Epithelial cell of proximal tubule (primary cell): ENCODE data around the gene RNF225. TPM values are rescaled to one million over a fixed set of nuclear protein-coding genes. Genes with fewer than 3 reads are reported as not detected.
"Not testable (repeated sequence)": the region's sequence is repeated elsewhere in the genome, so short reads cannot be mapped to it uniquely, and the experiment has no call there.

ENCODE experiments used
- DNase-seq: peaks from one replicate; pipeline ENCODE4 v3.0.0-alpha.2; 2011; ENCODE audit warnings: low read depth
- H3K4me3 ChIP-seq: 2 replicates; pipeline ENCODE4 v1.5.1; 2011; ENCODE audit warnings: low read depth, mild to moderate bottlenecking, low read length
- CTCF ChIP-seq: conservative IDR thresholded peaks from 2 replicates; pipeline ENCODE4 v1.5.1; 2012; ENCODE audit warnings: low read depth, mild to moderate bottlenecking, low read length
- total RNA-seq: library from RNA; depleted of rRNA; stranded (reverse); fragments of >200 nt; gene quantifications from 2 replicates; pipeline ENCODE4 v1.2.3, GENCODE V29; 2015

RNF225 gene
- total RNA-seq, 1 donor from 2014 or later: not detected

DNA sequence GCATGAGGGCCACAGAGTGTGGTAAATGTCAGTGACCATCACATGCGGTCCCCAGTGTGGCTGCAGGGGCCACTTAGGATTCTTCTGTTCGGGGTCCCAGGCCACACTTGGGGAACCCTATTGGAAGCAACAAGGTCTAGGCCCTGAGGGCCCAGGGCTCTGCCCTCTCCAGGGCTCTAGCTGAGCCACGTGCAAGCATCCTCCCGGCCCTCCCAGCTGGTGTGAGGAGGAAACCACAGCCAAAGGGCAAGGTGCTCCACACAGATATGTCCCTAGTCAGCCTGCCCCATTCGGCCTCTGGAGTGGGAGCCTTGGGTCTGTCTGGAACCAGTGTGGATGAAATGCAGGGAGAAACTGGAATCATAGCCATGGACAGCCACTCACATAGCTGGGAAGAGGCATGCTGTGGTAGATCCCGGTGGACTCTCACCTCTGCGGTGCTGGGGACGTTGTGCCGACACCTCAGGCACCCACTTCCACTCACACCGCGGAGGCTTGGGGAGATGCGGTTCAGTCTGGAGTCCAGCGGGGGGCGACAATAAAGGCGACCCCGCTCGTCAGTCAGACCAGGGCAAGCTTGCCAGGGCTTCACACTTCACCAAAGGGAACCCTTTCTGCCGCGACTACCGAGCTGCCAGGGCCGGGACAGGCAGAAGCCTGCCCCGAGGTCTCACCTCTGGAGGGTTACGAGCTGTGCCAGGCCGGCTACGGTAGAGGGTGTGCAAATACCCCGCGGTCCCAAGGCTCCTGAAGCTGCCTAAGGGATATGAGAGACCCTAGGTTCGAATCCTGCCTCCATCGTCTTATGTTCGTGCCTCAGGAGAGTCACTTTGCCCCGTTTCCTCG lies 28.6 kb upstream of the RNF225 start:
- no peak overlapping the region for H3K4me3 ChIP-seq
- no peak for TF ChIP-seq CTCF

DNA sequence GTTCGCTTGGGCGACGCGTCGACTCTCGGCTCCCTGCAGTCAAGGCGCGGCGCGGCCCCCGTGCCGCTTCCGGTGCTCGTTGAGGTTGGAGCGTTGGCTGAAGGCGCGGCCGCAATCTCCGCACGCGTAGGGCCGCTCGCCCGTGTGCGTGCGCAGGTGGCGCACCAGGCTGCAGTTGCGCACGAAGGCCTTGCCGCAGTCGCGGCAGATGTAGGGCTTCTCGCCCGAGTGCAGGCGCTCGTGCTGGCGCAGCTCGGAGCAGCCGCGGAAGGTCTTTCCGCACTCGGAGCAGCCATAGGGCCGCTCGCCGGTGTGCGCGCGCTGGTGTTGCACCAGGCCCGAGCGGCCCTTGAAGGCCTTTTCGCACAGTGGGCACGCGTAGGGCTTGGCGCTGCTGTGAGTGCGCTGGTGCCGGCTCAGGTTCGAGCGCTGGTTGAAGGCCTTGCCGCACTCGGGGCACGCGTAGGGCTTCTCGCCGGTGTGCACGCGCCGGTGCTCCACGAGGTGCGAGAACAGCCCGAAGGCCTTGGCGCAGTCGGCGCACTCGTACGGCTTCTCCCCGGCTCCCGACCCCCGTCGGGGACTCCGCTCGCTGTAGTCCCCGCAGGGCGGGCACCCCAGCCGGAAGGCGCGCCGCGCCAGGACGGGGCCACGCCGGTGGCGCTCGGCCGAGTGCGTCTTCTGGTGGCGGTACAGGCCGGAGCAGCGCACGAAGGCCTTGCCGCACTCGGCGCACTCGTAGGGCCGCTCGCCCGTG lies 27.6 kb upstream of the RNF225 start:
- DNase-seq: no peak
- TF ChIP-seq CTCF: no peak

More for the DNA sequence above, 28.6 kb upstream of the RNF225 start:
- no peak for DNase-seq

GRCh38 chr19:58368561-58369360 lies 26.7 kb upstream of the RNF225 start:
- TF ChIP-seq CTCF: no peak
- no peak for DNase-seq
- H3K4me3 ChIP-seq: no peak overlapping the region

More for the DNA sequence above, 27.6 kb upstream of the RNF225 start:
- H3K4me3 ChIP-seq: no peak overlapping the region

- DNase-seq: no peak
- H3K4me3 ChIP-seq: no peak overlapping the region
- peak; percentile 36 for TF ChIP-seq CTCF
Observed at GRCh38 chr19:58372311-58373133, 22.9 kb upstream of the RNF225 start.

DNA sequence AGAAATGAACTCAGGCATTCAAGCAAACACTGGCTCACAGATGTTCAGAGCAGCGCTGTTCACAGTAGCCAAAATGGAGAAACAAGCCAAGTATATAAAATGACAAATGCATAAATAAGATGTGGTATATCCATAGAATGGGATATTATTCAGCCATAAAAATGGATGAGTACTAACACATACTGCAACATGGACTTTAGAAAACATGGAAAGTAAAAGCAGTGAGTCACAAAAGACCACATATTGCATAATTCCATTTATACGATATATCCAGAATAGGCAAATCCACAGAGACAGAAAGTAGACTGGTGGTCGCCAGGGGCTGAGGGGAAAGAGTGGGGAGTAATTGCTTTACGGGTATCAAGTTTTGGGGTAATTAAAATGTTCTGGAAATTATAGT lies 21.3 kb upstream of the RNF225 start:
- TF ChIP-seq CTCF: no peak
- no peak overlapping the region for H3K4me3 ChIP-seq
- no peak for DNase-seq

DNA sequence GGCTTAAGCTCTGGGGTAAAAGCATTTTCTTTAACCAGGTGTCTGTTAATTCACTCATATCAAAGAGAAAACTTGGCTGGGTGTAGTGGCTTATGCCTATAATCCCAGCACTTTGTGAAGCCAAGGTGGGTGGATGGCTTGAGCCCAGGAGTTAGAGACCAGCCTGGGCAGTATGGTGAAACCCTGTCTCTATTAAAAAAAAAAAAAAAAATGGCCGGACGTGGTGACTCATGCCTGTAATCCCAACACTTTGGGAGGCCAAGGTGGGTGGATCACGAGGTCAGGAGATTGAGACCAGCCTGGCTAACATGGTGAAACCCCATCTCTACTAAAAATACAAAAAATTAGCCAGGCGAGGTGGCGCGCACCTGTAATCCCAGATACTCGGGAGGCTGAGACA lies 18.7 kb upstream of the RNF225 start:
- not testable (repeated sequence) for DNase-seq, H3K4me3 ChIP-seq
